SK-N-SH treated with all-trans-retinoic acid at 6 μM for 48 hours (cell line): ENCODE measurements around the gene RBM33.

Experiments
- ATAC-seq: fragments of 200-7000 bp; cut with Tn5 transposase; 3 replicates; pipeline ENCODE4 v1.9.1; 2020; ENCODE audit warnings: mild to moderate bottlenecking, moderate library complexity
- ARNTL ChIP-seq: fragments of 450-650 bp; formaldehyde crosslinking; IDR thresholded peaks from 2 replicates; pipeline ENCODE4 v1.5.0; 2020; ENCODE audit warnings: low read depth, mild to moderate bottlenecking, moderate library complexity, borderline replicate concordance
- BACH2 ChIP-seq: fragments of 250-450 bp; sonication (Bioruptor Pico); IDR thresholded peaks from 2 replicates; pipeline ENCODE4 v1.9.0; 2021; ENCODE audit warnings: mild to moderate bottlenecking, borderline replicate concordance
- CREB5 ChIP-seq: fragments of 250-450 bp; sonication (Bioruptor Pico); IDR thresholded peaks from 2 replicates; pipeline ENCODE4 v1.5.1; 2020; ENCODE audit warnings: low read depth, mild to moderate bottlenecking, moderate library complexity
- CSDC2 ChIP-seq: fragments of 250-450 bp; sonication (Bioruptor Pico); IDR thresholded peaks from 2 replicates; pipeline ENCODE4 v1.5.0; 2020; ENCODE audit warnings: mild to moderate bottlenecking, moderate library complexity
- CSRNP3 ChIP-seq: fragments of 250-450 bp; sonication (Bioruptor Pico); IDR thresholded peaks from 2 replicates; pipeline ENCODE4 v1.5.1; 2021; ENCODE audit warnings: mild to moderate bottlenecking, moderate library complexity
- GLIS3 ChIP-seq: fragments of 250-450 bp; sonication (Bioruptor Pico); IDR thresholded peaks from 2 replicates; pipeline ENCODE4 v1.5.0; 2020; ENCODE audit warnings: mild to moderate bottlenecking, moderate library complexity
- ISL1 ChIP-seq: fragments of 250-450 bp; sonication (Bioruptor Pico); IDR thresholded peaks from 2 replicates; pipeline ENCODE4 v2.1.2; 2022; ENCODE audit warnings: mild to moderate bottlenecking, moderate library complexity
- OSR1 ChIP-seq: fragments of 250-450 bp; sonication (Bioruptor Pico); IDR thresholded peaks from 2 replicates; pipeline ENCODE4 v1.8.0; 2022; ENCODE audit warnings: moderate library complexity, mild to moderate bottlenecking, inconsistent platforms
- PATZ1 ChIP-seq: fragments of 250-450 bp; sonication (Bioruptor Pico); IDR thresholded peaks from 2 replicates; pipeline ENCODE4 v1.8.0; 2020; ENCODE audit warnings: mild to moderate bottlenecking, moderate library complexity, borderline replicate concordance
- POU6F1 ChIP-seq: fragments of 250-450 bp; sonication (Bioruptor Pico); IDR thresholded peaks from 2 replicates; pipeline ENCODE4 v1.8.0; 2021; ENCODE audit warnings: low read depth, mild to moderate bottlenecking, moderate library complexity, borderline replicate concordance
- PPARA ChIP-seq: fragments of 250-450 bp; sonication (Bioruptor Pico); IDR thresholded peaks from 2 replicates; pipeline ENCODE4 v1.5.0; 2020; ENCODE audit warnings: mild to moderate bottlenecking, borderline replicate concordance
- RARB ChIP-seq: fragments of 250-450 bp; sonication (Bioruptor Pico); IDR thresholded peaks from 2 replicates; pipeline ENCODE4 v1.8.0; 2021; ENCODE audit warnings: mild to moderate bottlenecking, moderate library complexity
- SNAI2 ChIP-seq: fragments of 250-450 bp; sonication (Bioruptor Pico); IDR thresholded peaks from 2 replicates; pipeline ENCODE4 v1.5.0; 2020; ENCODE audit warnings: mild to moderate bottlenecking, moderate library complexity
- TOX ChIP-seq: fragments of 250-450 bp; sonication (Bioruptor Pico); IDR thresholded peaks from 2 replicates; pipeline ENCODE4 v1.8.0; 2021; ENCODE audit warnings: mild to moderate bottlenecking, moderate library complexity, borderline replicate concordance
- TSHZ2 ChIP-seq: fragments of 250-450 bp; sonication (Bioruptor Pico); IDR thresholded peaks from 2 replicates; pipeline ENCODE4 v1.5.0; 2020; ENCODE audit warnings: mild to moderate bottlenecking, moderate library complexity
- ZC3H10 ChIP-seq: fragments of 250-450 bp; sonication (Bioruptor Pico); IDR thresholded peaks from 2 replicates; pipeline ENCODE4 v1.5.1; 2021; ENCODE audit warnings: mild to moderate bottlenecking, moderate library complexity
- ZFP3 ChIP-seq: fragments of 250-450 bp; sonication (Bioruptor Pico); IDR thresholded peaks from 2 replicates; pipeline ENCODE4 v1.5.0; 2020; ENCODE audit warnings: mild to moderate bottlenecking, moderate library complexity
- ZNF70 ChIP-seq: fragments of 450-650 bp; formaldehyde crosslinking; IDR thresholded peaks from 2 replicates; pipeline ENCODE4 v1.5.0; 2020; ENCODE audit warnings: mild to moderate bottlenecking, moderate library complexity
- ZNF8 ChIP-seq: fragments of 450-650 bp; formaldehyde crosslinking; IDR thresholded peaks from 2 replicates; pipeline ENCODE4 v1.5.0; 2020; ENCODE audit warnings: mild to moderate bottlenecking, moderate library complexity

The RBM33 gene

GRCh38 chr7:155758348-155758747 is 113.9 kb downstream of the RBM33 start (continued):
- no peak for TF ChIP-seq POU6F1
- no peak for TF ChIP-seq ISL1 (CRISPR knock-in tag)
- no peak for TF ChIP-seq BACH2 (CRISPR knock-in tag)
- TF ChIP-seq, all 23 proteins: peak for 0

GRCh38 chr7:155759740-155760430 is 115.4 kb downstream of the RBM33 start:
- no peak for ATAC-seq
- no peak for TF ChIP-seq ZC3H10 (CRISPR knock-in tag)
- TF ChIP-seq TOX (CRISPR knock-in tag), result no peak
- no peak for TF ChIP-seq BACH2 (CRISPR knock-in tag)
- TF ChIP-seq CSRNP3 (CRISPR knock-in tag), result no peak
- TF ChIP-seq PPARA (CRISPR knock-in tag), result no peak
- TF ChIP-seq GLIS3 (CRISPR knock-in tag), result no peak
- no peak for TF ChIP-seq ARNTL (CRISPR knock-in tag)
- no peak for TF ChIP-seq ZNF8
- no peak for TF ChIP-seq POU6F1
- TF ChIP-seq ZNF70, result no peak
- no peak for TF ChIP-seq TSHZ2 (CRISPR knock-in tag)
- no peak for TF ChIP-seq PATZ1 (CRISPR knock-in tag)
- no peak for TF ChIP-seq ZFP3 (CRISPR knock-in tag)

GRCh38 chr7:155761162-155761561 is 116.7 kb downstream of the RBM33 start:
- ATAC-seq, result no peak
- TF ChIP-seq SNAI2 (CRISPR knock-in tag), result no peak
- no peak for TF ChIP-seq CSDC2 (CRISPR knock-in tag)
- no peak for TF ChIP-seq ARNTL (CRISPR knock-in tag)
- TF ChIP-seq RARB (CRISPR knock-in tag), result no peak
- TF ChIP-seq OSR1 (CRISPR knock-in tag), result no peak
- no peak for TF ChIP-seq PPARA (CRISPR knock-in tag)
- no peak for TF ChIP-seq POU6F1
- no peak for TF ChIP-seq CREB5 (CRISPR knock-in tag)
